Neural cell (in vitro differentiated cells): ENCODE data around the gene MAGED2.

Experiments used
- CTCF ChIP-seq: fragments of 450-650 bp; IDR thresholded peaks from 2 replicates; pipeline ENCODE4 v1.5.1; 2014; ENCODE audit warnings: antibody characterized with exemption, mild to moderate bottlenecking, moderate library complexity; ENCODE audit not compliant: poor library complexity, severe bottlenecking
- EZH2 ChIP-seq: fragments of 200-600, 300-800 bp; shearing (Covaris generic), sonication (generic); IDR thresholded peaks from 2 replicates; pipeline ENCODE4 v1.6.1; 2014; ENCODE audit warnings: antibody characterized with exemption, low read length, borderline replicate concordance, mild to moderate bottlenecking; ENCODE audit not compliant: insufficient read depth, poor library complexity, severe bottlenecking
- POLR2AphosphoS5 ChIP-seq: IDR thresholded peaks from 2 replicates; pipeline ENCODE4 v1.6.1; 2012
- TAF1 ChIP-seq: IDR thresholded peaks from 2 replicates; pipeline ENCODE4 v1.6.1; 2012; ENCODE audit warnings: low read depth

- TF ChIP-seq CTCF (no peak), TAF1 (peak; percentile 36), POLR2AphosphoS5 (peak; percentile 72), EZH2 (no peak)
Measured at GRCh38 chrX:54807524-54808108, at the start of gene MAGED2.
